ENCODE data around the gene EDN1.

GRCh38 chr6:12280458-12280857 lies 9.7 kb upstream of the EDN1 start:
- no peak for TF ChIP-seq POLR2A (IDR thresholded peaks at IDR 0.05)
- TF ChIP-seq CTCF (IDR thresholded peaks at IDR 0.05): no peak

Measured in adrenal gland (tissue), 5 donors.